ENCODE data around the gene SKI.

The SKI gene

DNA sequence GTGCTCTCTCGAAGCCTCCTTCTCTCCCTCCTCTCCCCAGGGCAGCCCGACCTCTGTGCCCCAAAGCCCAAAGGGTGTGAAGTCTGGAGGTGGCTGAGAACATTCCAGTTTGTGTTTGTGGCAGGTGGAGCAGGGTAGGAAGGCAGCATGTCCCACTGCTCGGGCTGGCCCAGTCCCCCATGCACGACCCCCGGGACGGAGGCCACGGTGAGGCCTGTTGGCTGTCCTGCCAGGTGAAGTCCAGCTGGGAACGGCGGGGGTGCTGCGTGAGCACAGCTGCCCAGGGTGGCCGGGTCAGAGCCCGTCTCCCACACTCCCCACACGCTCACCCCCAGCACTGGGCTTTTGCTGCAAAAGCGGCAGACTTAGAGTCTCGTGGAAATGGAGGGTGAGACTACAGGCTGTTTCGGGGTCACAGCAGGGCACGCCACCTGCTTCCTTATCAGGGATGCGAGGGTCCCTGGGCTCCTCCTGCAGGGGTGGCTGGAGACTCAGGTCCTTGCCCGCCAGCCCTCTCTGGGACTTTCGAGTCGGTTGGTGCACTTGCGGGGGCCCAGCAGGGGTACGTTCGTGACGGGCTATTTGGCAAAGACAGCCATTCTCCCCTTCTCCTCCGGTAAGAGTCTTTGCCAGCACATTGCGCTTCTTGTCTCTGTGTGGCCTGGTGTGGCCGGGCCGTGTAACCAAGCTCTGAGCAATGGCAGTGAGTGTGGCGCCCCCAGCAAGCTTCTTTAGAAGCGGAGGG lies 123.0 kb downstream of the SKI start:
- TF ChIP-seq, protein P1, sequence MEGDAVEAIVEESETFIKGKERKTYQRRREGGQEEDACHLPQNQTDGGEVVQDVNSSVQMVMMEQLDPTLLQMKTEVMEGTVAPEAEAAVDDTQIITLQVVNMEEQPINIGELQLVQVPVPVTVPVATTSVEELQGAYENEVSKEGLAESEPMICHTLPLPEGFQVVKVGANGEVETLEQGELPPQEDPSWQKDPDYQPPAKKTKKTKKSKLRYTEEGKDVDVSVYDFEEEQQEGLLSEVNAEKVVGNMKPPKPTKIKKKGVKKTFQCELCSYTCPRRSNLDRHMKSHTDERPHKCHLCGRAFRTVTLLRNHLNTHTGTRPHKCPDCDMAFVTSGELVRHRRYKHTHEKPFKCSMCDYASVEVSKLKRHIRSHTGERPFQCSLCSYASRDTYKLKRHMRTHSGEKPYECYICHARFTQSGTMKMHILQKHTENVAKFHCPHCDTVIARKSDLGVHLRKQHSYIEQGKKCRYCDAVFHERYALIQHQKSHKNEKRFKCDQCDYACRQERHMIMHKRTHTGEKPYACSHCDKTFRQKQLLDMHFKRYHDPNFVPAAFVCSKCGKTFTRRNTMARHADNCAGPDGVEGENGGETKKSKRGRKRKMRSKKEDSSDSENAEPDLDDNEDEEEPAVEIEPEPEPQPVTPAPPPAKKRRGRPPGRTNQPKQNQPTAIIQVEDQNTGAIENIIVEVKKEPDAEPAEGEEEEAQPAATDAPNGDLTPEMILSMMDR (IDR thresholded peaks at IDR 0.05; ENCODE audit: low read depth, low read length, missing control alignments), result no peak
- no peak for DNase-seq (ENCODE audit: low read depth)
- in situ Hi-C loops (cut with HindIII; ENCODE audit: low sequenced_read_pairs), result no loop called here
- H3K4me3 ChIP-seq (ENCODE audit: low read depth, low read length), result no peak overlapping the region

DNA sequence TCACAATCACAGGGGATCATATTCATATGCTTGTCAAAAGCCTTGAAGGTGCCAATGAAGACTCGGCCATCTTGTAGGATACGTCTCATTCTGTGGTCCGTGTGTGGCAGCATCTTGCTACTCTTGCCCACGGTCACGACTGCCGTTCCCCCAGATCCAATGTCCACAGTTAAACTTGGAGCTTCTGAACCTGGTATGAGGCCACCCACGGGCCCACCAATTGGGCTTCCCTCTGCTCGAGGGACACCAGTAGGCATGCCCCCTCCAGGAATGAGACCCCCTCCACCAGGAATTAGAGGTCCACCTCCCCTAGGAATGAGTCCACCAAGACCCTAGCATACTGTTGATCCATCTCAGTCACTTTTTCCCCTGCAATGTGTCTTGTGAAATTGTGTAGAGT lies 123.6 kb downstream of the SKI start:
- no peak for DNase-seq (ENCODE audit: low read depth)
- H3K4me3 ChIP-seq (ENCODE audit: low read depth, low read length), result no peak overlapping the region
- TF ChIP-seq, protein P1 (IDR thresholded peaks at IDR 0.05; ENCODE audit: low read depth, low read length, missing control alignments), result no peak
- in situ Hi-C loops (cut with HindIII; ENCODE audit: low sequenced_read_pairs), result no loop called here

- in situ Hi-C loops (cut with HindIII; ENCODE audit: low sequenced_read_pairs), result no loop called here
- H3K4me3 ChIP-seq (ENCODE audit: low read depth, low read length), result no peak overlapping the region
- TF ChIP-seq, protein P1 (IDR thresholded peaks at IDR 0.05; ENCODE audit: low read depth, low read length, missing control alignments), result no peak
- DNase-seq (ENCODE audit: low read depth), result no peak
Measured at GRCh38 chr1:2352341-2352896, 124.3 kb downstream of the SKI start.

GRCh38 chr1:2352897-2353550 lies 124.9 kb downstream of the SKI start:
- in situ Hi-C loops (cut with HindIII; ENCODE audit: low sequenced_read_pairs), result no loop called here
- TF ChIP-seq, protein P1 (IDR thresholded peaks at IDR 0.05; ENCODE audit: low read depth, low read length, missing control alignments), result no peak
- DNase-seq (ENCODE audit: low read depth), result no peak
- no peak overlapping the region for H3K4me3 ChIP-seq (ENCODE audit: low read depth, low read length)

- DNase-seq (ENCODE audit: low read depth), result no peak
- TF ChIP-seq, protein P1 (IDR thresholded peaks at IDR 0.05; ENCODE audit: low read depth, low read length, missing control alignments), result no peak
- in situ Hi-C loops (cut with HindIII; ENCODE audit: low sequenced_read_pairs), result no loop called here
Measured at GRCh38 chr1:2353551-2354438, 125.7 kb downstream of the SKI start.

More at GRCh38 chr1:2353551-2354438, 125.7 kb downstream of the SKI start:
- H3K4me3 ChIP-seq (ENCODE audit: low read depth, low read length), result no peak overlapping the region

All from astrocyte of the cerebellum (primary cell).